ENCODE results near the gene PRRC1. TPM values are rescaled to one million over a fixed set of nuclear protein-coding genes. Genes with fewer than 3 reads are reported as not detected.
A peak's percentile ranks its signal among the peaks of the same experiment; 100 is the strongest.
"Not testable (repeated sequence)": the region's sequence is repeated elsewhere in the genome, so short reads cannot be mapped to it uniquely, and the experiment has no call there.

The PRRC1 gene
- total RNA-seq, 4 donors from 2014 or later, result 9.7 to 17.8 (median 10.3) TPM

DNA sequence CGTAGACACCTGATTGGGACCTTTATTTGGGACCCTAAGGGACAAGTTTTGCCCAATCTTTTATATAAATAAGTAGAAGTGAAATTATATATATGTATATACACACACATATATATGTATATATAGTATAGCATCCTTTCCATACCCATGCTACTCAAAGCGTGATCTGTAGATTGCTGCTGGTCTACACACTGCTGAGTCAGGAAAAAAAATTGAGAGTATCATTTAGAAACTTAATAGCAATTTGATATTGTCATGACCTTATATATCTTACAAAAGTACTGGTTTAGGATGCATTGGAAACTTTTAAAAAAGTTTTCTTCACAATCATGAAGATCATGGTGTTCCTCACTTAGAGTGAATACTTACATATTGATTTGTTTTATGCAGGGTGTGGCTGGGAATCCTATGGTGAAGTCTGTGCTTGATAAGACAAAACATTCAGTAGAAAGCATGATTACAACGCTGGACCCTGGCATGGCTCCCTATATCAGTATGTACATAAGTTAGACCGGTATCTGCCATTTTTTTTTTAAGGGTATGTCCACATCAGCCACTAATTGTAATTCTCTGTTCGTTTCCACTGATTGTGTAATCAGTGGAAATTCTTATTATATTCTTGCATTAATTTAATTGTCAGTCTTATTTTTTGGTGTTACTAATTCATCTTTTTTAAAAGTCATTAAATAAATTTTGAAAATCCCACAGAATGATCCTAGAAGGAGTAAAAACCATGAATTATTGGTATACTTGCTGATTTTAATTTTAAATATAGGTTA, 12.7 kb downstream of the PRRC1 start:
- in situ Hi-C loops (cut with MboI; ENCODE audit: low sequenced_read_pairs in 4 of 4), result no loop called here
- no peak for TF ChIP-seq POLR2A (IDR thresholded peaks at IDR 0.05)
- TF ChIP-seq, protein P1, sequence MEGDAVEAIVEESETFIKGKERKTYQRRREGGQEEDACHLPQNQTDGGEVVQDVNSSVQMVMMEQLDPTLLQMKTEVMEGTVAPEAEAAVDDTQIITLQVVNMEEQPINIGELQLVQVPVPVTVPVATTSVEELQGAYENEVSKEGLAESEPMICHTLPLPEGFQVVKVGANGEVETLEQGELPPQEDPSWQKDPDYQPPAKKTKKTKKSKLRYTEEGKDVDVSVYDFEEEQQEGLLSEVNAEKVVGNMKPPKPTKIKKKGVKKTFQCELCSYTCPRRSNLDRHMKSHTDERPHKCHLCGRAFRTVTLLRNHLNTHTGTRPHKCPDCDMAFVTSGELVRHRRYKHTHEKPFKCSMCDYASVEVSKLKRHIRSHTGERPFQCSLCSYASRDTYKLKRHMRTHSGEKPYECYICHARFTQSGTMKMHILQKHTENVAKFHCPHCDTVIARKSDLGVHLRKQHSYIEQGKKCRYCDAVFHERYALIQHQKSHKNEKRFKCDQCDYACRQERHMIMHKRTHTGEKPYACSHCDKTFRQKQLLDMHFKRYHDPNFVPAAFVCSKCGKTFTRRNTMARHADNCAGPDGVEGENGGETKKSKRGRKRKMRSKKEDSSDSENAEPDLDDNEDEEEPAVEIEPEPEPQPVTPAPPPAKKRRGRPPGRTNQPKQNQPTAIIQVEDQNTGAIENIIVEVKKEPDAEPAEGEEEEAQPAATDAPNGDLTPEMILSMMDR (IDR thresholded peaks at IDR 0.05 in 4 of 5, conservative IDR thresholded peaks at IDR 0.05 in 1 of 5), result no peak

DNA sequence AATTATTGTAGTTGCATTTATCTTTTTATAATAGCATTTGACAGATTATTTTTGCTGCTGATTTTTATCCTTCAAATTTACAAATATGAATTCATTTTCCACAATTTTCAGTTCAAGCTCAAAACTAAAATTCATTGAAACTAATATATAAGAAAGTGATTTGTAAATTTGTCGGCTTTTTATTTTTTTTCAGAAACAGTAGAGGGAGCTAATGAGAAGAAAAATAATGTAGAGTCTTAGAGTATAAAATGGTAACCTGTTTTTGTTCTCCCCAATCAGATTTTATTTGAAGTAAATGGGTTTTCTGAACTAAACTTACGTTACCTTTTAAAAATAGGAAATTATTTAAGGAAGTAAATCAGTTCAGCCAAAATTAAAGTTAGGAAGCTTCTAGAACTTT, 19.2 kb downstream of the PRRC1 start:
- no peak overlapping the region for H3K27ac ChIP-seq
- no peaks in the 10 kb centered on the region for H3K4me1 ChIP-seq
- H3K4me3 ChIP-seq, result no peak overlapping the region
- ATAC-seq (no peak), DNase-seq (no peak)
- TF ChIP-seq POLR2A (IDR thresholded peaks at IDR 0.05), result no peak
- TF ChIP-seq, protein P1 (IDR thresholded peaks at IDR 0.05 in 4 of 5, conservative IDR thresholded peaks at IDR 0.05 in 1 of 5), result peak in 1 of 5 experiments; percentile 34
- H3K27me3 ChIP-seq, result no peaks in the 10 kb centered on the region
- intact Hi-C loops (cut with DNase I; ENCODE audit: low total_unique reads) (no loop called here), in situ Hi-C loops (cut with MboI; ENCODE audit: low sequenced_read_pairs in 4 of 4) (no loop called here)
- H3K9me3 ChIP-seq, result no peaks in the 10 kb centered on the region
- peaks cover 0 to 35% of the 10 kb centered on the region in 2 donors for H3K36me3 ChIP-seq

More for the DNA sequence above, 12.7 kb downstream of the PRRC1 start:
- Histone ChIP-seq H3K36me3 (peaks cover 0 to 66% of the 10 kb centered on the region in 2 donors), H3K4me1 (no peaks in the 10 kb centered on the region), H3K27me3 (no peaks in the 10 kb centered on the region), H3K4me3 (no peak overlapping the region), H3K27ac (no peak overlapping the region), H3K9me3 (no peaks in the 10 kb centered on the region)
- DNase-seq, result no peak
- no peak for ATAC-seq
- intact Hi-C loops (cut with DNase I; ENCODE audit: low total_unique reads), result no loop called here

DNA sequence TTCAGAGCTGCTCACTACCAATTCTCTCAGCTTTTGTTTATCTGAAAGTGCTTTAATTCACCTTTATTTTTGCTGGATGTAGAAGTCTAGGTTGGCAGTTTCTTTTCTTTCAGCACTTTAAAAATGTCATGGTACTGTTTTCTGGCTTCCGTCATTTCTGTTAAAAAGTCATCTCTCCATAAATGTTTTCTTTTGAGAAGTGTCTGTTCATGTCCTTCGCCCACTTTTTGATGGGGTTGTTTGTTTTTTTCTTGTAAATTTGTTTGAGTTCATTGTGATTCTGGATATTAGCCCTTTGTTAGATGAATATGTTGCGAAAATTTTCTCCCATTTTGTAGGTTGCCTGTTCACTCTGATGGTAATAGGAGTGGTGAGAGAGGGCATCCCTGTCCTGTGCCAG, 23.1 kb downstream of the PRRC1 start:
- H3K27ac ChIP-seq; H3K4me3 ChIP-seq; H3K4me1 ChIP-seq; ATAC-seq; in situ Hi-C loops (cut with MboI; ENCODE audit: low sequenced_read_pairs in 4 of 4); H3K9me3 ChIP-seq; DNase-seq; H3K27me3 ChIP-seq; intact Hi-C loops (cut with DNase I; ENCODE audit: low total_unique reads): not testable (repeated sequence)
- peaks cover 0 to 11% of the 10 kb centered on the region in 2 donors for H3K36me3 ChIP-seq

DNA sequence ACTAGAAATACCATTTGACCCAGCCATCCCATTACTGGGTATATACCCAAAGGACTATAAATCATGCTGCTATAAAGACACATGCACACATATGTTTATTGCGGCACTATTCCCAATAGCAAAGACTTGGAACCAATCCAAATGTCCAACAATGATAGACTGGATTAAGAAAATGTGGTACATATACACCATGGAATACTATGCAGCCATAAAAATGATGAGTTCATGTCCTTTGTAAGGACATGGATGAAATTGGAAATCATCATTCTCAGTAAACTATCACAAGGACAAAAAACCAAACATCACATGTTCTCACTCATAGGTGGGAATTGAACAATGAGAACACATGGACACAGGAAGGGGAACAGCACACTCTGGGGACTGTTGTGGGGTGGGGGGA, 27.8 kb downstream of the PRRC1 start:
- H3K27me3 ChIP-seq; intact Hi-C loops (cut with DNase I; ENCODE audit: low total_unique reads); ATAC-seq; H3K4me1 ChIP-seq; in situ Hi-C loops (cut with MboI; ENCODE audit: low sequenced_read_pairs in 4 of 4); DNase-seq; H3K4me3 ChIP-seq; H3K9me3 ChIP-seq; H3K27ac ChIP-seq; H3K36me3 ChIP-seq: not testable (repeated sequence)

DNA sequence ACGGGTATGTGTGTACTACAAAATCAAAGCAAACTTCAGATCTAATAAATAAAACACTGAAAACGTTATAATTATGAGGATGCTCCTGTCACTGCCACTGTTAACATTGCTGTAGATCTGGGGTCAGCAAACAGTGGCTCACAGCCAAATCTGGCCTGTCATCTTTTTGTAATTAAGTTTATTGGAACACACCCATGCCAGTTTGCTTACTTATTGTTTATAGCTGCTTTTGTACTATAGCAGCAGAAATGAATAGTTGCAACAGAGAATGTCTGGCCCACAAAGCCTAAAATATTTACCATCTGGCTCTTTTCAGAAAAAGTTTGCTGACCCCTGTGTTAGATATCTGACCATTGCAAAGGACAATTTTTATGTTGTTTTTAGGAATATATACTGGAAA, 32.1 kb downstream of the PRRC1 start:
- Histone ChIP-seq H3K27ac (peak overlapping the region in 2 of 4 donors; percentile 72 to 74), H3K4me3 (no peak overlapping the region), H3K27me3 (no peaks in the 10 kb centered on the region), H3K36me3 (peaks cover 0 to 14% of the 10 kb centered on the region in 2 donors), H3K9me3 (no peaks in the 10 kb centered on the region), H3K4me1 (peaks cover 36 to 38% of the 10 kb centered on the region in 2 donors)
- intact Hi-C loops (cut with DNase I; ENCODE audit: low total_unique reads) (no loop called here), in situ Hi-C loops (cut with MboI; ENCODE audit: low sequenced_read_pairs in 4 of 4) (no loop called here)
- ATAC-seq (no peak), DNase-seq (no peak)
- no peak for TF ChIP-seq POLR2A (IDR thresholded peaks at IDR 0.05)
- TF ChIP-seq, protein P1 (IDR thresholded peaks at IDR 0.05 in 4 of 5, conservative IDR thresholded peaks at IDR 0.05 in 1 of 5), result no peak
